ENCODE results near the gene AWAT2. TPM values are rescaled to one million over a fixed set of nuclear protein-coding genes. Genes with fewer than 3 reads are reported as not detected.

The AWAT2 gene
- not detected in 2 replicates for polyA plus RNA-seq (2013)

- Histone ChIP-seq H3K23ac (ENCODE audit: low read length) (no peak within 1 kb of the TSS), H3K4me3 (ENCODE audit: low read depth, low read length) (no peak within 1 kb of the TSS), H3K79me2 (ENCODE audit: control insufficient read depth, insufficient read depth, low read length, poor library complexity) (no peaks in the 10 kb centered on the region), H3K14ac (ENCODE audit: low read length) (no peak within 1 kb of the TSS), H3K79me1 (ENCODE audit: low read length) (no peaks in the 10 kb centered on the region), H3K9ac (ENCODE audit: low read length) (no peak within 1 kb of the TSS), H4K8ac (ENCODE audit: low read depth, low read length) (no peak within 1 kb of the TSS), H2AK5ac (ENCODE audit: low read length) (no peak within 1 kb of the TSS), H3K27me3 (ENCODE audit: insufficient read depth, low read length) (no peaks in the 10 kb centered on the region), H2AFZ (ENCODE audit: insufficient read depth, low read length, poor library complexity) (no peak within 1 kb of the TSS), H3K4me1 (ENCODE audit: control insufficient read depth in 1 of 2, insufficient read depth in 2 of 2, low read length in 2 of 2) (no peaks in the 10 kb centered on the region), H2BK12ac (ENCODE audit: low read length) (no peak within 1 kb of the TSS), H2BK120ac (ENCODE audit: insufficient read depth, low read length, poor library complexity) (no peak within 1 kb of the TSS), H2BK5ac (ENCODE audit: low read depth, low read length, poor library complexity) (no peak within 1 kb of the TSS), H4K12ac (ENCODE audit: low read depth, low read length) (no peak within 1 kb of the TSS), H3K18ac (ENCODE audit: low read length) (no peak within 1 kb of the TSS), H4K91ac (ENCODE audit: low read depth, low read length) (no peak within 1 kb of the TSS), H3K36me3 (ENCODE audit: control insufficient read depth in 1 of 2, insufficient read depth in 2 of 2, low read length in 2 of 2) (no peaks in the 10 kb centered on the region), H3K4ac (ENCODE audit: low read depth, low read length) (no peak within 1 kb of the TSS), H3K9me3 (ENCODE audit: insufficient read depth, low read depth, low read length) (no peaks in the 10 kb centered on the region), H3K4me2 (ENCODE audit: low read length) (no peak within 1 kb of the TSS), H3K27ac (ENCODE audit: low read depth, low read length) (no peak within 1 kb of the TSS)
- no peak for DNase-seq
- no CpG with 5 or more reads among the region's 4 CpGs for WGBS (ENCODE audit: extremely low coverage, insufficient coverage, insufficient read length)
Observed at GRCh38 chrX:70049925-70050324, at the start of gene AWAT2. Gene AWAT2 (minus strand): TSS chrX:70049938. CDS start chrX:70049932, 6 bp downstream.

- no CpG with 5 or more reads among the region's 2 CpGs for WGBS (ENCODE audit: extremely low coverage, insufficient coverage, insufficient read length)
- Histone ChIP-seq H3K79me1 (ENCODE audit: low read length) (no peaks in the 10 kb centered on the region), H3K4me2 (ENCODE audit: low read length) (no peak overlapping the region), H3K27ac (ENCODE audit: low read depth, low read length) (no peak overlapping the region), H4K8ac (ENCODE audit: low read depth, low read length) (no peak overlapping the region), H4K91ac (ENCODE audit: low read depth, low read length) (no peak overlapping the region), H4K12ac (ENCODE audit: low read depth, low read length) (no peak overlapping the region), H3K4me1 (ENCODE audit: control insufficient read depth in 1 of 2, insufficient read depth in 2 of 2, low read length in 2 of 2) (no peaks in the 10 kb centered on the region), H2BK5ac (ENCODE audit: low read depth, low read length, poor library complexity) (no peak overlapping the region), H3K36me3 (ENCODE audit: control insufficient read depth in 1 of 2, insufficient read depth in 2 of 2, low read length in 2 of 2) (no peaks in the 10 kb centered on the region), H3K18ac (ENCODE audit: low read length) (no peak overlapping the region), H3K27me3 (ENCODE audit: insufficient read depth, low read length) (no peaks in the 10 kb centered on the region), H2AK5ac (ENCODE audit: low read length) (no peak overlapping the region), H3K9me3 (ENCODE audit: insufficient read depth, low read depth, low read length) (no peaks in the 10 kb centered on the region), H3K23ac (ENCODE audit: low read length) (no peak overlapping the region), H3K9ac (ENCODE audit: low read length) (no peak overlapping the region), H3K79me2 (ENCODE audit: control insufficient read depth, insufficient read depth, low read length, poor library complexity) (no peaks in the 10 kb centered on the region), H3K4ac (ENCODE audit: low read depth, low read length) (no peak overlapping the region), H2BK120ac (ENCODE audit: insufficient read depth, low read length, poor library complexity) (no peak overlapping the region), H2BK12ac (ENCODE audit: low read length) (no peak overlapping the region), H3K14ac (ENCODE audit: low read length) (no peak overlapping the region), H2AFZ (ENCODE audit: insufficient read depth, low read length, poor library complexity) (no peak overlapping the region), H3K4me3 (ENCODE audit: low read depth, low read length) (no peak overlapping the region)
- DNase-seq: no peak
Observed at GRCh38 chrX:70096052-70096451, 46.3 kb upstream of the AWAT2 start.

GRCh38 chrX:70092247-70092646 is 42.5 kb upstream of the AWAT2 start:
- Histone ChIP-seq H2AFZ (ENCODE audit: insufficient read depth, low read length, poor library complexity) (no peak overlapping the region), H3K4me2 (ENCODE audit: low read length) (no peak overlapping the region), H2BK12ac (ENCODE audit: low read length) (no peak overlapping the region), H4K12ac (ENCODE audit: low read depth, low read length) (no peak overlapping the region), H3K9me3 (ENCODE audit: insufficient read depth, low read depth, low read length) (no peaks in the 10 kb centered on the region), H3K18ac (ENCODE audit: low read length) (no peak overlapping the region), H3K4me3 (ENCODE audit: low read depth, low read length) (no peak overlapping the region), H3K27ac (ENCODE audit: low read depth, low read length) (no peak overlapping the region), H3K4me1 (ENCODE audit: control insufficient read depth in 1 of 2, insufficient read depth in 2 of 2, low read length in 2 of 2) (no peaks in the 10 kb centered on the region), H3K27me3 (ENCODE audit: insufficient read depth, low read length) (no peaks in the 10 kb centered on the region), H4K91ac (ENCODE audit: low read depth, low read length) (no peak overlapping the region), H2BK5ac (ENCODE audit: low read depth, low read length, poor library complexity) (no peak overlapping the region), H3K4ac (ENCODE audit: low read depth, low read length) (no peak overlapping the region), H3K9ac (ENCODE audit: low read length) (no peak overlapping the region), H2BK120ac (ENCODE audit: insufficient read depth, low read length, poor library complexity) (no peak overlapping the region), H3K14ac (ENCODE audit: low read length) (no peak overlapping the region), H4K8ac (ENCODE audit: low read depth, low read length) (no peak overlapping the region), H2AK5ac (ENCODE audit: low read length) (no peak overlapping the region), H3K36me3 (ENCODE audit: control insufficient read depth in 1 of 2, insufficient read depth in 2 of 2, low read length in 2 of 2) (no peaks in the 10 kb centered on the region), H3K79me2 (ENCODE audit: control insufficient read depth, insufficient read depth, low read length, poor library complexity) (no peaks in the 10 kb centered on the region), H3K79me1 (ENCODE audit: low read length) (no peaks in the 10 kb centered on the region), H3K23ac (ENCODE audit: low read length) (no peak overlapping the region)
- no peak for DNase-seq
- no CpG with 5 or more reads among the region's 4 CpGs for WGBS (ENCODE audit: extremely low coverage, insufficient coverage, insufficient read length)

GRCh38 chrX:70089604-70090297 is 40.0 kb upstream of the AWAT2 start:
- no peak overlapping the region for H3K4me3 ChIP-seq (ENCODE audit: low read depth, low read length)
- no peaks in the 10 kb centered on the region for H3K27me3 ChIP-seq (ENCODE audit: insufficient read depth, low read length)
- H3K23ac ChIP-seq (ENCODE audit: low read length): no peak overlapping the region
- no peaks in the 10 kb centered on the region for H3K79me1 ChIP-seq (ENCODE audit: low read length)
- H3K9ac ChIP-seq (ENCODE audit: low read length): no peak overlapping the region
- no peak overlapping the region for H2AK5ac ChIP-seq (ENCODE audit: low read length)
- no peak overlapping the region for H3K27ac ChIP-seq (ENCODE audit: low read depth, low read length)
- no peak overlapping the region for H4K12ac ChIP-seq (ENCODE audit: low read depth, low read length)
- no peak overlapping the region for H2BK120ac ChIP-seq (ENCODE audit: insufficient read depth, low read length, poor library complexity)
- H3K18ac ChIP-seq (ENCODE audit: low read length): no peak overlapping the region
- no peaks in the 10 kb centered on the region for H3K4me1 ChIP-seq (ENCODE audit: control insufficient read depth in 1 of 2, insufficient read depth in 2 of 2, low read length in 2 of 2)
- no peak overlapping the region for H2BK5ac ChIP-seq (ENCODE audit: low read depth, low read length, poor library complexity)
- H4K8ac ChIP-seq (ENCODE audit: low read depth, low read length): no peak overlapping the region
- no peaks in the 10 kb centered on the region for H3K79me2 ChIP-seq (ENCODE audit: control insufficient read depth, insufficient read depth, low read length, poor library complexity)
- no peak overlapping the region for H4K91ac ChIP-seq (ENCODE audit: low read depth, low read length)
- H3K9me3 ChIP-seq (ENCODE audit: insufficient read depth, low read depth, low read length): no peaks in the 10 kb centered on the region
- H3K36me3 ChIP-seq (ENCODE audit: control insufficient read depth in 1 of 2, insufficient read depth in 2 of 2, low read length in 2 of 2): no peaks in the 10 kb centered on the region
- peak in 1 of 2 donors; percentile 63 for DNase-seq
- no peak overlapping the region for H3K4ac ChIP-seq (ENCODE audit: low read depth, low read length)
- no peak overlapping the region for H3K14ac ChIP-seq (ENCODE audit: low read length)
- no peak overlapping the region for H2AFZ ChIP-seq (ENCODE audit: insufficient read depth, low read length, poor library complexity)
- no CpG with 5 or more reads among the region's 1 CpG for WGBS (ENCODE audit: extremely low coverage, insufficient coverage, insufficient read length)
- H3K4me2 ChIP-seq (ENCODE audit: low read length): no peak overlapping the region
- no peak overlapping the region for H2BK12ac ChIP-seq (ENCODE audit: low read length)

Measured in trophoblast cell (in vitro differentiated cells and primary cell).